GM13976 (cell line): Measurements from ENCODE around the gene RTEL1.
"Not testable (repeated sequence)": the region's sequence is repeated elsewhere in the genome, so short reads cannot be mapped to it uniquely, and the experiment has no call there.

Experiments used
- DNase-seq: peaks from one replicate; pipeline ENCODE4 v3.0.0; 2012; ENCODE audit warnings: low spot score
- CTCF ChIP-seq: IDR thresholded peaks from 2 replicates; pipeline ENCODE4 v1.5.1; 2012; ENCODE audit warnings: borderline replicate concordance, mild to moderate bottlenecking; ENCODE audit not compliant: insufficient read depth; ENCODE audit errors: extremely low read depth, missing control alignments, control extremely low read depth
- in situ Hi-C: fragments of 300-500 bp; cut with MboI; formaldehyde crosslinking; loops from one replicate; pipeline ENCODE4 v1.12.0; 2022; ENCODE audit warnings: low sequenced_read_pairs, mixed read lengths, inconsistent platforms; ENCODE audit not compliant: unreplicated experiment

Gene RTEL1

GRCh38 chr20:63657260-63657936 lies 714 bp upstream of the RTEL1 start:
- no peak for TF ChIP-seq CTCF
- in situ Hi-C loops, result no loop called here
- DNase-seq, result no peak

- in situ Hi-C loops, result no loop called here
- DNase-seq, result no peak
Observed at GRCh38 chr20:63658749-63659187, 656 bp downstream of the RTEL1 start.

GRCh38 chr20:63659370-63659769 lies 1.3 kb downstream of the RTEL1 start:
- in situ Hi-C loops, result no loop called here
- TF ChIP-seq CTCF, result no peak
- no peak for DNase-seq

More at GRCh38 chr20:63658749-63659187, 656 bp downstream of the RTEL1 start:
- TF ChIP-seq CTCF, result no peak

- in situ Hi-C loops, DNase-seq: not testable (repeated sequence)
Observed at GRCh38 chr20:63660174-63660573, 2.1 kb downstream of the RTEL1 start.

GRCh38 chr20:63660622-63661021 lies 2.5 kb downstream of the RTEL1 start:
- no peak for TF ChIP-seq CTCF
- DNase-seq, result no peak
- in situ Hi-C loops, result no loop called here

GRCh38 chr20:63661108-63661507 lies 3.0 kb downstream of the RTEL1 start:
- DNase-seq, result no peak
- in situ Hi-C loops, result no loop called here
- TF ChIP-seq CTCF, result no peak

GRCh38 chr20:63661959-63662812 lies 4.1 kb downstream of the RTEL1 start:
- in situ Hi-C loops, result no loop called here
- no peak for TF ChIP-seq CTCF
- DNase-seq, result no peak
